Erythroblast (primary cell): ENCODE results near the gene NLRX1.
"Not testable (repeated sequence)": the region's sequence is repeated elsewhere in the genome, so short reads cannot be mapped to it uniquely, and the experiment has no call there.

Source experiments
- DNase-seq, 2 experiments: peaks; one replicate each; lab custom pipeline; 2025; lab: John Stamatoyannopoulos, UW
- GATA1 ChIP-seq: IDR thresholded peaks from 2 replicates; pipeline ENCODE4 v1.6.1; 2011; ENCODE audit warnings: low read depth, mild to moderate bottlenecking, control low read depth, low read length, moderate library complexity
- POLR2A ChIP-seq: IDR thresholded peaks from 2 replicates; pipeline ENCODE4 v1.6.1; 2011; ENCODE audit warnings: mild to moderate bottlenecking, low read length

NLRX1 gene

GRCh38 chr11:119168471-119169281, at the start of gene NLRX1:
Gene NLRX1, plus strand, starts transcription at chr11:119168725. Its CDS starts 2,679 bp downstream, at chr11:119171404.
- DNase-seq, result peak; percentile 88 to 90
- TF ChIP-seq POLR2A (peak; percentile 87), GATA1 (no peak)

- no peak for DNase-seq
- TF ChIP-seq POLR2A (no peak), GATA1 (no peak)
Measured at GRCh38 chr11:119118946-119119345, 49.6 kb upstream of the NLRX1 start.

GRCh38 chr11:119120639-119121007, 47.9 kb upstream of the NLRX1 start:
- DNase-seq, result peak in 1 of 2 experiments; percentile 43
- no peak for TF ChIP-seq GATA1
- no peak for TF ChIP-seq POLR2A

GRCh38 chr11:119121008-119121810, 47.3 kb upstream of the NLRX1 start, which contains the start of gene HINFP:
Gene HINFP, plus strand, starts transcription at chr11:119121580. Its CDS starts 5,365 bp downstream, at chr11:119126945.
- DNase-seq, result peak; percentile 99
- TF ChIP-seq GATA1, result no peak
- TF ChIP-seq POLR2A, result peak; percentile 85

- DNase-seq, result no peak
- TF ChIP-seq GATA1 (no peak), POLR2A (no peak)
Measured at GRCh38 chr11:119121811-119122124, 46.8 kb upstream of the NLRX1 start.

GRCh38 chr11:119125821-119126220, 42.7 kb upstream of the NLRX1 start:
- TF ChIP-seq GATA1, result no peak
- no peak for TF ChIP-seq POLR2A

GRCh38 chr11:119126675-119127268, 41.8 kb upstream of the NLRX1 start:
- DNase-seq, result no peak
- TF ChIP-seq GATA1 (no peak), POLR2A (no peak)

More at GRCh38 chr11:119125821-119126220, 42.7 kb upstream of the NLRX1 start:
- no peak for DNase-seq

GRCh38 chr11:119130662-119131061, 37.9 kb upstream of the NLRX1 start:
- no peak for TF ChIP-seq GATA1
- TF ChIP-seq POLR2A, result no peak
- DNase-seq, result no peak

GRCh38 chr11:119134389-119134978, 34.0 kb upstream of the NLRX1 start:
- DNase-seq, result peak in 1 of 2 experiments; percentile 21
- TF ChIP-seq GATA1, result no peak
- TF ChIP-seq POLR2A, result no peak

GRCh38 chr11:119139276-119139675, 29.2 kb upstream of the NLRX1 start:
- DNase-seq, result not testable (repeated sequence)

GRCh38 chr11:119144825-119145486, 23.6 kb upstream of the NLRX1 start:
- DNase-seq, result peak; percentile 80
- TF ChIP-seq GATA1 (no peak), POLR2A (no peak)

GRCh38 chr11:119145551-119145950, 23.0 kb upstream of the NLRX1 start:
- DNase-seq, result no peak
- TF ChIP-seq GATA1 (no peak), POLR2A (no peak)
